ENCODE data around the gene USP15.

- TF ChIP-seq EZH2 (IDR thresholded peaks at IDR 0.05; ENCODE audit: insufficient read depth, poor library complexity, severe bottlenecking) (no peak), EZH2phosphoT487 (IDR thresholded peaks at IDR 0.05; ENCODE audit: insufficient read depth, low read depth) (no peak)
Observed at GRCh38 chr12:62363506-62363905, 103.3 kb downstream of the USP15 start.
